T47D (cell line): ENCODE data around the gene SPDYE5.
"Not testable (repeated sequence)": the region's sequence is repeated elsewhere in the genome, so short reads cannot be mapped to it uniquely, and the experiment has no call there.

Experiments used
- DNase-seq, 2 experiments: peaks; one replicate each; pipeline versions ENCODE4 v3.0.0 to v3.0.0-alpha.2; 2011 to 2012; ENCODE audit warnings: low read depth in 1 of 2, low spot score in 1 of 2
- in situ Hi-C: cut with HindIII; loops from 2 replicates; pipeline ENCODE4 v1.10.0; 2016; ENCODE audit warnings: low sequenced_read_pairs, low pct_unique_long_range_greater_than_20kb

SPDYE5 gene, protein sequence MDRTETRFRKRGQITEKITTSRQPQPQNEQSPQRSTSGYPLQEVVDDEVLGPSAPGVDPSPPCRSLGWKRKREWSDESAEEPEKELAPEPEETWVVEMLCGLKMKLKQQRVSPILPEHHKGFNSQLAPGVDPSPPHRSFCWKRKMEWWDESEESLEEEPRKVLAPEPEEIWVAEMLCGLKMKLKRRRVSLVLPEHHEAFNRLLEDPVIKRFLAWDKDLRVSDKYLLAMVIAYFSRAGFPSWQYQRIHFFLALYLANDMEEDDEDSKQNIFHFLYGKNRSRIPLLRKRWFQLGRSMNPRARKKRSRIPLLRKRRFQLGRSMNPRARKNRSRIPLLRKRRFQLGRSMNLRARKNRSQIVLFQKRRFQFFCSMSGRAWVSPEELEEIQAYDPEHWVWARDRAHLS

DNA sequence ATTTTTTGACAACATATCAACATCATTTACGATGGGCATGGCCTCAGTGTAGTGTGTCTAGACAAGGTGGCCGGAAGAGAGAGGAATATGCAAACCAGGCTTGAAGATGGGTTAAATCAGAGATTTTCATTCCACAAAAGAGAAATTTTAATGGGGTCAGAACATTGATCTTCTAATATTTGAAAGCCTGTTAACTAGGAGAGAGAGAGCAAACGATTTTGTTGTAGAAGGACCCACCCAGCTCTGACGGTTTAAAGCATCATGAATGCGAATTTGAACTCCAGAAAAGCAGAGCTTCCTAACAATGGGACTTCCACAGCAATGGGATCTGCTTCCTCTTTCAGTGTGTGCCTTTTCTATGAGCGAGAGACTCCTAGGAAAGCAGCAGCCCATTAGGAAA lies at the start of gene SPDYE5:
TSS of gene SPDYE5 (plus strand) at position 301 of the 400 bp plus-strand sequence. CDS start 1,728 bp downstream, outside the sequence.
- in situ Hi-C loops, result not testable (repeated sequence)

DNA sequence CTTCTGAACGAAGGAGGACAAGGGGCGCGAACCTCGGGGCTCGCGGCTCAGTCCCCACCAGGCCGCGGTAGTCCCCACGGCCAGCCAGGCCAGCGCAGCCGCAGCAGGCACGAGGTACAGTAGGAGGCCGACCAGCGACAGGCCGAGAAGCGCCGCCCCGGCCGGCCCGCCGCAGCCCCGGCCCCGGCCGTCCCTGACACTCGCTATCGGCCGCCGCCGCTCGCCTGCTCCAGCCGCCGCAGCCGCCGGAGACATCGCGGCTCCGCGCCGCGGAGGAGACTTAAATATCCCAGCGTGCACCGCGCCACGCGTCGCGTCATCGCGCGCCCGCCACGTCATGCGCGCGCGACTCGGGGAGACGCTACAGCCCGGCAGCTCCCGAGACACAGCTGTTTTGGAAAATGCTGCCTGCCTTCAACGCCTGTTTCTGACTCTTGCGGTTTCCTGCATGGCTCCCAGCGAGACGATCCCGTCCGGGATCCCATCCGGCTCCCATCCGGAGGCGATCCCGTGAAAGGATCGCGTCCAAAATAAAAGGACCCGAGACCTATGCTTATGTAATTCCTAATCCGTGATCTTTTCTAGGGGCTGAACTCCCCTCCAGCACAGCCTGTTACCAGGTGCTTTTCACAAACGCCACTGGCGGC lies 49.5 kb upstream of the SPDYE5 start:
- in situ Hi-C loops, result not testable (repeated sequence)
- DNase-seq, result peak in 1 of 2 experiments; percentile 18

More for the DNA sequence above, at the start of gene SPDYE5:
- not testable (repeated sequence) for DNase-seq

DNA sequence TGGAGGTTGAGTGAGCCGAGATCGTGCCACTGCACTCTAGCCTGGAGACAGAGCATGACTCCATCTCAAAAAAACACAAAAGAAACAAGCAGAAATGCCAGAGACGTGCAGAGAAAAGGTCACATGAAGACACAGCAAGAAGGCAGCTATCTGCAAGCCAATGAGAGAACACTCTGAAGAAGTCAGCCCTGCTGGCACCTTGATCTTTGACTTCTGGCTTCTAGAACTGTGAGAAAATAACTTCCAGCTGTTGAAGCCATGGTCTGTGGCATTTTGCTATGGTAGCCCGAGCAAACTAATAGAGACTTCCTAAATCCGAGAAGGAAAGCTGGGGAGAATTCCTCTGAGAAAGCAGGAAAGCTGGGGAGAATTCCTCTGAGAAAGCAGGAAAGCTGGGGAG lies 42.2 kb upstream of the SPDYE5 start:
- DNase-seq, in situ Hi-C loops: not testable (repeated sequence)

DNA sequence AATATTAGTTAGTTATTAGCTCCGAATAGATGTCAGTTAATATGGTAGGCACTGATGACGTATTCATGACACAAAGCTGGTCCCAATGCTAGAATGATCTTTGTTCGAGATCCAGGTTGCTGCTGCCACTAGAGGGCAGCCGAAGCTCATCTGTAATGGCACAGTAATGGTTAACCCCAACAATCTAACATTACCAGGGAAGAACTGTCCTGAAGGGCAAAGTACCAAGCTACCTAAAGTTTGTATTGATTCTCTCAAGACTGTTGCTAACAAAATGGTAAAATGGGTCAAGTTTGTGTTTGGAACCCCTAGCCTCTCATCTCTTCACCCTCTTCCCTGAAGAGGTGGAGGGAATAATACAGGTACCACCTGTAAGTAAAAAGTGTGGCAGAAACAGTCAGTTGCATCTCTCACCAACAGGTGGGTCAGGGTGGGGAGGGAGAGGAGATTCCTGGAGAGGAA lies 39.6 kb upstream of the SPDYE5 start:
- DNase-seq, in situ Hi-C loops: not testable (repeated sequence)

DNA sequence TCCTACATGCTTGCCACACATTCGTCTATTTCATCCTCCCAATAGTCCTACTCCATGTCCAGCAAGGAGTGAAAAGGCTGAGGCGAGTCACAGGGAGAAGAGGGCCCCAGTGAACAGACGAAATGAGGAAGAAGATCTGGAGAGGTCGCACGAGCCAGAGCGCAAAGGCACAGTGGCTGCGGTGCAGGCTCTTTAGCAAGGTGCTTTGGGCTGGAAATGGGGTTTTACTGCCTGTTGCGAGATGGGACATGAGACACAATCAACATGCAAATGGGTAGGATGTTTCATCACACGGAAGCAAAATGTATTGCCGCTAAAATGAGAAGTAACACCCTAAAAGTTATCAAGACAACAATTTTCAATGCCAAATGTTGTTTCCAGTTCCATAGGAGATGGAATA lies 35.7 kb upstream of the SPDYE5 start:
- in situ Hi-C loops, result not testable (repeated sequence)

DNA sequence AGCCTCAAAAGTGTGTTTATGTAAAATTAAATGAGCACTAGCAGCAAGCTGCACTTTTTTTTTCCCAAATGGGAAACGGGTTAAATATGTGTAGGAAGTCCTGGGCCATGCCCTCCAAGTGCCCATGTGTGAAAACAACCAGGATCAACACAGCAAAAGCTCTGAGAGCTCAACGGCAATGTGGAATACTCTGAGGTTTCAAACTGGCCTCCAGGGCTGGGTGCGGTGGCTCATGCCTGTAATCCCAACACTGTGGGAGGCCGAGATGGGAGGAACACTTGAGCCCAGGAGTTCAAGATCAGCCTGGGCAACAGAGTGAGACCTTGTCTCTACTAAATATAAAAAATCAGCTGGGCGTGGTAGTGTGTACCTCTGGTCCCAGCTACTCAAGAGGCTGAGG lies 34.1 kb upstream of the SPDYE5 start:
- DNase-seq, in situ Hi-C loops: not testable (repeated sequence)

More for the DNA sequence above, 35.7 kb upstream of the SPDYE5 start:
- not testable (repeated sequence) for DNase-seq

DNA sequence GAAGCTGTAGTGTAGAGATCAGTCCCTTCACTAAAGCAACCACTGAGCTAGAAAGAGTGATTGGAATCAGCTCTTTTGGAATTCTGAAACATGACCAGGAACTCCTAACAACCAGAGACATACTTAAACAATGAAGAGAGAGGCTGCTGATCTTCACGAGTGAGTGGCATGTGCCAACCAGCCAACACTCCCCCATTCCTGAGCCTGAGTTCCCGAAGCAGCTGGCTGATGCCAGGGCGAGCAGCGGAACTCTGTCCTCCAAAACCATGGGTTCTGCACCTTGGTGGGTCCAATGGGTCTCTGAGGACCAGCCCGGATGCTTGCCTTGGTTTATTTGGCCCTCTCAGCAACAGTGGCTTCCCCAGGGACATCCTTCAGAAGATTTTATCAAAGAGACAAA lies 31.6 kb upstream of the SPDYE5 start:
- in situ Hi-C loops, result not testable (repeated sequence)

DNA sequence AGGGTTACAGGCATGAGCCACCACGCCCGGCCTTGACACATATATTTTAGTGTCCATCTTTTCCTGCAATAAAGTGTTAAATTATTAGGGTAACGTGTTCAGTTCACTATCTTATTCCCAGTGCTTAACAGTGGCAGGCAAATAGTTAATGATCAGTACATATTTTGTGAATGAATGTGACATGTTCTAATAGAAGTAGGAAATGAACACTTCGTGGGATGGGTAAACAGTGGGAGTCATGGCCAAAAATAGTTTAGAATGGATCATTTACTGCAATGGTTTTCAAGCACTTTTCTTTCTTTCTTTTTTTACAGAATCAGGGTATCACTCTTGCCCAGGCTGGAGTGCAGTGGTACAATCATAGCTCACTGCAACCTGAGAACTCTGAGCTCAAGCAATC lies 22.0 kb upstream of the SPDYE5 start:
- in situ Hi-C loops, DNase-seq: not testable (repeated sequence)

More for the DNA sequence above, 31.6 kb upstream of the SPDYE5 start:
- DNase-seq, result not testable (repeated sequence)

DNA sequence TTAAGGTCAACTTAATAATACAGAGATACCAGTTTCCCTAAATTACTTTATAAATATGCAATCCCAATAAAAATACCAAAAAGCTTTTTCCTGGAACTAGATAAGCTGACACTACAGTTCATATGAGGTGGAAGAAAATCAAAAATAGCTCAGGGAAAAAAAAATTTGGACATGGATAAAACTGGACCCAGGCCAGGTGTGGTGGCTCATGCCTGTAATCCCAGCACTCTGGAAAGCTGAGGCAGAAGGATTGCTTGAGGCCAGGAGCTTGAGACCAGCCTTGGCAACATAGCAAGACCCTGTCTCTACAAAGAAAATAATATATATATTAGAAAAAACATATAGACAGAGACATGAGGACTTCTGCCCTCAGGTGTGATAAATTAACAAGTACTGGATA lies 14.7 kb upstream of the SPDYE5 start:
- in situ Hi-C loops, DNase-seq: not testable (repeated sequence)

DNA sequence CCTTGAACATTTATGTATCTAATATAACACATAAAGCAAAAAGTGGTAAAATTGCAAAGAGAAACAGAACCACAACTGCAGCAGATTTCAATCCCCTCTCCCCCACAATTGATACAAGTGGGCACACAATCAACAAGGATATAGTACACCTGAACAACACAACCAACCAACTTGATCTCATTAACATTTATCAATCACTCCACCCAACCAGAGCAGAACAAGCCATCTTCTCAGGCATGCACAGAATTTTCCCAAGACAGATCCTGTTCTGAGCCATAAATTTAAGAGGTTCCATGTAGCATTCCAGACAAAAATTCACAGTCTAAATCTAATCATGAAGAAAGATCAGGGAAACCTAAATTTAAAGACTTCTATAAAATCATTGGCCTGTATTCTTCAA lies 11.8 kb upstream of the SPDYE5 start:
- in situ Hi-C loops, result not testable (repeated sequence)

DNA sequence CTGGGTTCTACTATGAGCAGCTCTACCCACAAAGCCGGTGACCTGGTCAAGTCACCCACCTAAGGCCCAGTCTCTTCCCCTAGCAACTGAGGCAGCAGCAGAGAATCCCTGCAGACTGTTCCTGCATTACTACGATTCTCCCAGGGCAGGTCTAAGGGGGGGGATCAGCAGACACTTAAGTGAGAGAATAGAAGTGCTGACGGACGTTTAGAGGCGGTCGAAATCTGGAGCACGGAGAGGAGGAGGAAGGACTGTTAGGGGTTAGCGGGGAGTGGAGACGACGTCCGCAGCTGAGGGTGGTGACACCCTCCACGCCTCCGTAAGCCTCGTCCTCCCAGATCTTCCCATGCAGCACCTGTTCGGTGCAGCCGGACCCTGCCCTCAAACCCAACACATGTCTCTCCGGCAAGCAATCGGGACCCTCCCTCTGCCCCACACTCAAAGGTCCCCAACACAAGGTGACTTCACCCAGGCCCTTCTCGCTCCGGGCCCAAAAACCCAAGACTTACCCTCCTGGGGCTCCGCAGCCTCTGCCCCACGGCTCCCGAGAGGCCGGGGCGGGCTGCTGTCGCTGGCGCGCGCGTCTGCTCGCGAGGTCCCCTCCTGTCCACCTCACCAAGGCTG lies 6.7 kb upstream of the SPDYE5 start:
- in situ Hi-C loops, result not testable (repeated sequence)
- peak in 1 of 2 experiments; percentile 7 for DNase-seq

More for the DNA sequence above, 11.8 kb upstream of the SPDYE5 start:
- DNase-seq, result not testable (repeated sequence)

DNA sequence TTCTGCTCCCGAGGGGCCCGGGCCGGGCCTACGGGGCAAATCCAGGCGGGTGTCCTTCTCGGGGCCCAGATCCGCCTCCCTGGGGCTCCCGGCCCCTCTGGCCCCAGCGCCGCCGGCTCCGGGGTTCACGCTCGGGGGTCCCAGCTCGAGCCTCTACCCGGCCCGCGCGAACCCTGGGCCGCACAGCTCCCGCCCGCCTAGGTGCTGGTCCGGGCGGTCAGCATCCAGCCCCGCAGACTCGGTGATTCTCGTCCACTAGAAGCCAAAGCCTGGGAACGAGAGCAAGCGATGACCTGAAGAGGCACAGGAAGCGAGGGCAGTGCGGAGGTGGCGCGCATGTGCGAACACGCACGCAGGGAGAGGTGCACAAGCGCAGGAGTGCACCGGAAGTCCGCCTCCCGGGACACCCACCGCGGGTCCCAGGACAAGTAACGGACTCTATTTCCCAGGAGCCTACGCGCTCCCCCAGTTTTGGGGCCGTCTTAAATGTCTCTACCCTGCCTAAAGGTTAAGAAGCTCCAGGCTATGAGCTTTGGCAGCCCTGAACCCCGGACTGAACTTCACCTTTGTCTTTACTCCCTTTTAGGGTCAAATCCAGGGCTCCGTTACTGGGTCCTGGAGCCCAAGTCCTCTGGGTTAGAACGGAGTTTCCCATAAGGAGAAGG lies 6.0 kb upstream of the SPDYE5 start, which contains the start of gene POM121C:
TSS of gene POM121C (minus strand) at position 321 of the 665 bp plus-strand sequence. CDS start 44,803 bp downstream, outside the sequence.
- DNase-seq, result peak; percentile 69 to 91
- in situ Hi-C loops, result not testable (repeated sequence)

DNA sequence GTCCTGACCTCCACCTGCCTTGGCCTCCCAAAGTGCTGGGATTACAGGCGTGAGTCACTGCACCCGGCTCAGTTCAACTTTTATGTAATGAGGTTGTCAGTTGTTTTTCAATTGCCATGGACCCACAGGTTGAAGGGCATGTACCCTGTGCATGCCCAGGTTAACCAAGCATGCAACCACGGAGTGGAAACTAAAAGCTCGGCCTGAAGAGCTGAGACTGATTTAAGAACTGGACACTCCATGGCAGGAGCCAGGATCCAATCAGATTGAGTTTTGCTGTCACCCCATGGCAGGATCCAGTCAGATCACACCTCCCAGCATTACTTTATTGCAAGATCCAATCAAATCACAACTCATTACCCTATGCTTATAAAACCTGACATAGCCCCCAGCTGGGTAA lies 16.9 kb downstream of the SPDYE5 start:
- DNase-seq, in situ Hi-C loops: not testable (repeated sequence)

DNA sequence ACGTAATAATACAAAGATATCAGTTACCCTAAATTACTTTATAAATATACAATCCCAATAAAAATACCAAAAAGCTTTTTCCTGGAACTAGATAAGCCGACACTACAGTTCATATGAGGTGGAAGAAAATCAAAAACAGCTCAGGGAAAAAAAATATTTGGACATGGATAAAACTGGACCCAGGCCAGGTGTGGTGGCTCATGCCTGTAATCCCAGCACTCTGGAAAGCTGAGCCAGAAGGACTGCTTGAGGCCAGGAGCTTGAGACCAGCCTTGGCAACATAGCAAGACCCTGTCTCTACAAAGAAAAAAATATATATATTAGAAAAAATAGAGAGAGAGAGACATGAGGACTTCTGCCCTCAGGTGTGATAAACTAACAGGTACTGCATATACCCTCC lies 26.7 kb downstream of the SPDYE5 start:
- in situ Hi-C loops, DNase-seq: not testable (repeated sequence)

DNA sequence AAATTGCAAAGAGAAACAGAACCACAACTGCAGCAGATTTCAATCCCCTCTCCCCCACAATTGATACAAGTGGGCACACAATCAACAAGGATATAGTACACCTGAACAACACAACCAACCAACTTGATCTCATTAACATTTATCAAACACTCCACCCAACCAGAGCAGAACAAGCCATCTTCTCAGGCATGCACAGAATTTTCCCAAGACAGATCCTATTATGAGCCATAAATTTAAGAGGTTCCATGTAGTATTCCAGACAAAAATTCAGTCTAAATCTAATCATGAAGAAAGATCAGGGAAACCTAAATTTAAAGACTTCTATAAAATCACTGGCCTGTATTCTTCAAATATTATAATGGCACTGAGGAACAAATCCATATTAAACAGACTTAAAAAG lies 29.6 kb downstream of the SPDYE5 start:
- DNase-seq, in situ Hi-C loops: not testable (repeated sequence)

DNA sequence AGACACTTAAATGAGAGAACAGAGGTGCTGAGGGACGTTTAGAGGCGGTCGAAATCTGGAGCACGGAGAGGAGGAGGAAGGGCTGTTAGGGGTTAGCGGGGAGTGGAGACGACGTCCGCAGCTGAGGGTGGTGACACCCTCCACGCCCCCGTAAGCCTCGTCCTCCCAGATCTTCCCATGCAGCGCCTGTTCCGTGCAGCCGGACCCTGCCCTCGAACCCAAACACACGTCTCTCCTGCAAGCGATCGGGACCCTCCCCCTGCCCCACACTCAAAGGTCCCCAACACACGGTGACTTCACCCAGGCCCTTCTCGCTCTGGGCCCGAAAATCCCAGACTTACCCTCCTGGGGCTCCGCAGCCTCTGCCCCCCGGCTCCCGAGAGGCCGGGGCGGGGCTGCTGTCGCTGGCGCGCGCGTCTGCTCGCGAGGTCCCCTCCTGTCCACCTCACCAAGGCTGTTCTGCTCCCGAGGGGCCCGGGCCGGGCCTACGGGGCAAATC lies 35.2 kb downstream of the SPDYE5 start:
- in situ Hi-C loops, DNase-seq: not testable (repeated sequence)
